GM18868 (cell line): ENCODE results near the gene CORO2A.
"Not testable (repeated sequence)": the region's sequence is repeated elsewhere in the genome, so short reads cannot be mapped to it uniquely, and the experiment has no call there.

Experiments
- ATAC-seq: cut with Tn5 transposase; IDR thresholded peaks from one replicate; pipeline ENCODE4 v1.9.1; 2021; ENCODE audit warnings: mild to moderate bottlenecking, moderate library complexity; ENCODE audit not compliant: unreplicated experiment

CORO2A gene

DNA sequence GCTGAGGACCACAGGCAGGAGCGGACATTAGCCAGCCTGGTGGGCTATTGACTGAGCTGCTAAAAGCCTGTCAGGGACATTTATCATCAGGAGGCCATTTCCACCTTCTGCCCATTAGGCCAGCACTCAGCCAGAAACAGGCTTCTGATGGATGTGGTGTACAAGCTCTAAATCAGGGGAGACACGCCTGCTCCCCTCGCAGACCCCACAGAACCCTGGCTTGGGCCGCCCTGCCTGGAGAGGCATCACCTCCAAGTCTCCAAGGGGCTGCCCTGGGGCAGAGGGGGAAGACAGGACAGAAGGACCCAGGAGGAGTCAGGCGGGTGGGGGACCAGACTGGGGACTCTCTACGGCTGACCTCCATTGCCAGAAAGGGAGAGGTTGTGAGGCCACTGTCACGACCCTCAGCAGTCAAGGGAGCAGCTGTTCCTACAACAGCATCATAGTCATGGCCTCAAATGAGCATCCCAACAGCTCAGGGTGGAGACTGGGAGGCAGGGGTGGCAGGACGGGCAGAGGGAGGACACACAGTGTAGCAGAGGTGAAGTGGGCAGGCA, 49.4 kb downstream of the CORO2A start:
- ATAC-seq: no peak

DNA sequence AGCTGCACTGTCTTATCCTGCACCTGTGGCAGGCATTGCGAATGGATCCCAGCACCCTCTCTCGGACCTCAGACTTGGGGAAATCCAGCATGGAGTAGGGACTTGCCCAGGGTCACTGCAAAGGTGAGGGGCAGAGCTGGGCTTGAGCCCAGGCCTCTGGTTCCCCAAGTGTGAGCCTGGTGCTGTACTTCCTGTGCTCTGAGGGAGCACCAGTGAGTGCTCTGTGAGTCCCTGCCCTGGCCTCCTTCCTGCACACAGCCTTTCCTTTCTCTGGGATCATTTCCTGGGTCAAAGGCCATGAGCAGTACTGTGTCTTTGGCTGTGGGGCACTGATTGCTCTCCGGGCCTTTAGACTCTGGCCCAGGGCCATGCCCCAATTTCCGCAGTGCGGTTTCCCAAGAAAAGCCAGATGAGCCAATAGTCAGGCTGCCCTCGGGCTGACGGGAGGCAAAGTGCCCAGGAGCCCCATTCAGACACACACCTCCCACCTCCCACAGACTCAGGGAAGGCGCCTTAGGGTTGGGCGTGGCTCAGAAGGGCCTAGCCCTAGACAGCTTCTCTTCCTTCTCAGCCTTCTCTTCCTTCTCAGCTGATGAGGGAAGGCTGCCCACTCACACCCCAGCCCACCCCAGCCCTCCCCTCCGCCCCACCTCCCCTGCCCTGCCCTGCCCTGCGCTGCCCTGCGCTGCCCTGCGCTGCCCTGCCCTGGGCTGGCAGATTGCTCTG, 50.1 kb downstream of the CORO2A start:
- no peak for ATAC-seq

DNA sequence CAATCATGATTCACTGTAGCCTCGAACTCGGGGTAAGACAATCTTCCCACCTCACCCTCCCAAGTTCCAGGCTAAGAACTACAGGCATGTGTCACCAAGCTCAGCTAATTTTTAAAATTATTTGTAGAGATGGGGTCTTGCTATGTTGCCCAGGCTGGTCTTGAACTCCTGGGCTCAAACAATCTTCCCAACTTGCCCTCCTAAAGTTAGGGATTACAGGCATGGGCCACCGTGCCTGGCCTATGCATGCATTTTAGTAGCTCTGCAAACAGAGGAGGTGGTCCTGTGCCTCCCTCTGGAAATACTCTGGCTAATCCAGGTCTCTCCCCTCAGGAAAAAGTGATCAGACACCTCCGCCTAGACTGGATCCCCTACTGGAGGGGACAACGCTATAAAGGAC, 51.9 kb downstream of the CORO2A start:
- no peak for ATAC-seq

DNA sequence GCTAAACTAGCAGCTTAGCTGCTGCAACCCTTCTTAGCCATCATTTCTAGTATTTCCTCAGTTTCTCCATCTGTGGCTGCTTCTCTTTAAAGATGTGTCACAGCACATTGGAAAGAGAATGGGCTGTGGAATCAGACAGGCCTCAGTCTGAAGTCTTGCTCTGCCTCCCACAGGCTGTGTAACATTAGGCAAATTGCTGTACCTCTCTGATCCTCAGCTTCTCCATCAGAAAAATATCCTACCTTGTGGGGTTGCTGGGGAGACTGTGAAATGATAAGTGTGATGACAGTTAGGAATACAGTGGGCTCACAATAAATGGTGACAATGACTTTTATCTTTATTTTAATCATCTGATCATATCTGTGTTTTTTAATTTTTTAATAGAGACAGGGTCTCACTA, 55.9 kb downstream of the CORO2A start:
- ATAC-seq: no peak

DNA sequence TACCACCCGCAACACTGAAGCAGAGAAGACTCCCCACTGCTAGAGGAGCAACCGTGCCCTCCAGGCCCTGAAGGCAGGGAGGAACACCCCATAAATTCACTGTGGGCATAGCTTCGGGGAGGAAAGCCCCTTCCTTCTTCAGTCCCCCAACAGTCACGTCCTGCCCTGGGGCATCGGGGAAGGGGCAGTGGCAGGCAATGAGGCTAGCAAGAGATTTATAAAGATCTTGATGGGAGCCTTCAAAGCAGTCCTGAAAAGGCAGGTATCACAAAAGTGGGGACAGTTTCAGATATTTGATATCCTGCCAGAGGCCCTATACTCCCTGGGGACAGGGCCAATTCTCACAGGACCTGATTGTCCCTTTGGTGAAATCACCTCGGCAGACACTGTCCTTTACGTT, 56.5 kb downstream of the CORO2A start:
- ATAC-seq: no peak

DNA sequence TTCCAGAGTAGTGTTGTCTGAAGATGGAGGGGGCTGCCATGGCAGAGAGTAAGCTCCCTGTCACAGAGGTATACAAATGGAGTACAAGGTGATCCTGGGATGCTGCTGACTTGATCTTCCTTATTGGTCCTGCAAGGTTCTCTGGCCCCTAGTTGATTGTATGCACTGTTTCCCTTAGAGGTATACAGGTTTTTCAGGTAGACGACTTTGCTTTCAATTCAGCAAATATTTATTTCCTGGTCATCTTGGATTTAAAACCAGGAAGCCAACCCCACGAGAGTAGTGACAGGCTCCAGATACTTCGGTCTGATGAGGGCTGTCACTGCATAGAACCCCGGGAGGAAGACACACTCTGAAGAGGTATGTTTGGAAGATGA, 56.9 kb downstream of the CORO2A start:
- ATAC-seq: no peak

DNA sequence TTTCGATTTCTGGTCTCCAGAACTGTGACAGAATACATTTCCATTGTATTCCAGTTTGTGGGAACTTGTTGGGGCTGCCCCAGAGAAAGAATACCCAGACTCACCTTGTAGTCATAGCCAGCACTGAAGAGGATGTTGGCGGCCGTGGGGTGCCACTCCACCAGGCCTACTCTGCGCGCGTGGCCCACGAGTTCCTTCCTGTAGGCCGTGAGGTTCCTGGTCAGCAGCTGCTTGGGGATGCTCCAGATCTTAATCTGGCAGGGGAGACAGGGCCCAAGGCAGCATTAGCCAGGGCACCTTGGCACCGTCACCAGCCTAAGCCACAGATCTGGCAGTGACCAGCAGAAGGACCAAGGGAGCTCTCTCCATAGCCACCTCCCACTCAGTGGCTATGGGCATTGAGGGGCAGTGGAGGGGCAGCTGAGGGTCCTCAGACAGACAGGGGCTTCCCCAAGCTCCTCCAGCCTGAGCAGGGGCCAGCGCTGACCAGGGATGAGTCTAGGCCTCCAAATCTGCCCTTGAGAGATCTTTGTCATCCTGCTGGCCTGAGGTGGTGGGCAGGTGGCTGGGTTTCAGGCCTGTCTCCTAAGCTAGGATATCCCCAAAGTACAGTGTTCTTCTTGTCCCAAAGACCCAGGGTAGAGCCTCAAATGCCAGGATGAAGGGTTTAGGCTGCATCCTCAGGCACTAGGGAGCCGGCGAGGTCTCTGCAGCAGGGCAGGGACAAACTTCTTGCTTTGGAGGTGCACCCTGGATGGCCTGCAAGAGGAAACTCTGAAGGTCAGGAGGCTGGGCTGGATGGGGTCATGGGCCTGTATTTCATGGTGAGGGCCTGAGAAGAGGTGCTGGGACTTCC, 57.5 kb downstream of the CORO2A start:
- no peak for ATAC-seq

DNA sequence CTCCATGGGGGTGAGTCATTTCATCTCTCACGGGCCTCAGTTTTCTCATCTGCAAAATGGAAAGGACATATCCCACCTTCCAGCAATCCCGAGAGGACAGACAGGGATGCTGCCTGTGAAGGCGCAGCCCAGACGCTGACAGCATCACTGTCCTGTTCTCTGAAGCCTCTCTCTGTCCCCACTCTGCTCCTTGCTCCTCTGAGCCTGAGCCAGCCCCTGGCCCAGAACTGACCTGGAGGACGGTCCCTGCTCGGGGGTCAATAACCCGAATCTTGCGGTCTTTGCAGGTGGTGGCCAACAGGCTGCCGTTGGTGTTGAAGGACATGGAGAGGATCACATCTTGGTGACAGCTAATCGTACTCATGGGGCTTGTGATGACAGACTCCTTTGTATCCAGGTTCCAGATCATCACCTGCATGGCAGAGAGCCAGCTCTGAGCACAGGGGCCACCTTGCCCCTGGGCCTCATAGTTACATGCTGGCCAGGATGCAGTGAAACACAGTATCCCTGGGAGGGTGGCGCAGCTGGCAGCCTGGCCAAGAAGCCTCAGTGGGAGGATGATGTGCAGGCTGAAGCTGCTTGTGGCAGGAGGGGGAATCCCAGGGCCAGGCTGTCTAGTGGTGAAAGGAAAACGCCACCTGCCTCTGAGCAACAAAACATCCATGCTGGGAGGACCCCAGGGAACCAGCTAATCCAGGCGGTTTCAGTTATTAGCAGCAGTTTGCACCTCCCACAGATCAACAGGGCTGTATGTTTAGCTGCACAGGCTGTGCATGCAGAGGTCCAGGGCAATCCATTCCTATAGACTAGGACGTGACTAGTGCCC, 59.4 kb downstream of the CORO2A start:
- no peak for ATAC-seq

DNA sequence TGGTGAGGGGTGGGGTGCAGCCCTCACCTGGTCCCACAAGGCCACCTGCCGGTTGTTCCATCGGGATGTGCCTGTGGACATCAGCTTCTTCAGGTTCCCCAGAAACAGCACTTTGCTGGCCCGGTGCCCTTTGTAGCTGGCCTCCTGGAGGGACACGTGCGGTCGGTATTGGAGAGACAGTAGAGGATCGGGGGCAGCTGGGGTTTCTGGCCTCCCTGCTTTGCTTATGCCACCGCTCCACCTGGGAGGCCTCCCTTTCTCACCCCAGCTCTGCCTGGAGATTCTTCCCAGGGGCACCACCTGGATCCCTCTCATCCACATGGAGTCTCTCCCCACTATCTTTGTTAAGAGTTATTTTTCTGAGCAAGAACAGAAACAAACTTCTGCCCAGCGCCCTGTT, 60.3 kb downstream of the CORO2A start:
- no peak for ATAC-seq

DNA sequence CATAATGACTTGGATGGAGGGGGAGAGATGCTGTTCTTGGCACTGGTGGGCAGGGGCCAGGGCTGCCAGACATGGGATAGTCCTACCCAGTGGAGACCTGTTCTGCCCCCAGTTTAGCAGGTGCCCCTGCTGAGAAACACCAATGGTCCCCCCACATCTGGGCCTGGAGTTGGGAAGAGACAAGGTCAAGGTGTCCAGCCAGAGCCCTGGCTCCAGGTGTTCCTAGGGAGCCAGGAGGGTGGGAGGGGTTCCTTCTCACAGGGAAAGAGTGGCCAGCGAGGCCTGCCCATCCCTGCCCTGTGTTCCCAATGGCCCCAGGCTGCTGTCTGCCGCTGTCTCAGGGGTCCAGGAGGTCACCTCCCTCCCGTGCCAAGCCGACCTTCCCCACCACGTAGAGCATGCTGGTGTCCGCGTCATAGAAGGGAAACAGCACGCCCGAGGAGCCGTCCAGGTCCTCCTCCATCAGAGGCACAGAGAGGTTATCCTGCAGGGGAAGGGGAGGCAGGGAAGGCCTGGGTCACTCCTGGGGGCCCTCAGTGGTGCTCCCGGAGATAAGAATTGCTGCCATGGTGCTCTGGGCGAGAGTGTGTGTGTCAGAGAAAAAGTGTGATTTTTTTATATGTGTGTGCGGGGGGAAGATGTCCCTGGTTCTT, 61.7 kb downstream of the CORO2A start:
- no peak for ATAC-seq

DNA sequence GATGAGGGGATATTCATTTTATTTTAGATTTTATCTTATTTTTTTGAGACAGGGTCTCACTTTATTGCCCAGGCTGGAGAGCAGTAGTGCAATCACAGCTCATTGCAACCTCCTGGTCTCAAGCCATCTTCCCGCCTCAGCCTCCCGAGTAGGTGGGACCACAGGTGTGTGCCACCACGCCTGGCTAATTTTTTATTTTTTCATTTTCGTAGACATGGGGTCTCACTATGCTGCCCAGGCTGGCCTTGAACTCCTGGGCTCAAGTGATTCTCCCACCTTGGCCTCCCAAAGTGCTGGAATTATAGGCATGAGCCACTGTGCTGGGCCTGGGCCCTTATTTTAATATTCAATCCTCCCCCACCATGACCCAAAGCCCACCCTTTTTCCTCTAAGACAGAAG, 62.4 kb downstream of the CORO2A start:
- ATAC-seq: not testable (repeated sequence)

DNA sequence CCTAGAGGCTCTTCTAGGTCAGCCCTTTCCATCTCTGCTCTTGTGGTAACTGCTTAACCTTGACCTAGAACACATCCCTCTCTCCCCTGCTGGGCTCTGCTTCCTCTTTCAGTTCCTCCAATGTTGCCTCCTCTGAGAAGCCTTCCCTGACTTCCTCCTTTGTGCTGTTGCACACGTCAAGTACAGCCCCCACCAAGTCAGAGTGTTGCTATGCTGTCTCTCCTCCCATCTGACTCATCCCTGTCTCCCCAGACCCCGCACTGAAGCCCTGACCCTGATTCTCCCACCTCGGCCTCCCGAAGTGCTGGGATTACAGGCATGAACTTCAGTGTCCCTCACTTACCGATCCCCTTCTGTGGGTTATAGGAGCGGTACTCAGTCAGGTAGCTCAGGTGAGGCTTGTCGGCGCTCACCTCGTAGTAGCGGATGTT, 63.0 kb downstream of the CORO2A start:
- peak; percentile 76 for ATAC-seq

DNA sequence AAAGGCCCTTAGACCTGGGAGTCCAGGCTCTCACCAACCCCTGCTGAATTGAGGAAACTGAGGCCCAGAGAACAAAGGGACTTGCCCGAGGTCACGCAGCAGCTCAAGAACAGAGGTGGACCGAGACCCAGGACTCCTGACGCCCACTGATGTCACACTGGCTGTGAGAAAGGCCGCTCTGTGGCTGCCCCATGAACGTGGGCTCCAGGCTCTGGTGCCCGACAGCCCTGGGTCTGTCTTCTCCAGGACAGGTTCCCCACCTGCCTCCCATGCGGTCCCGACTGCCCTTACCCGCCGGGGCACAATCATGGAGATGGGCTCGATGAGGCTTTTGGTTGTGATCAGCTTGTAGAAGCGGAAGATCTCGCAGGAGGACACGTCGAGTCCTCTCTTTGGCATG, 64.1 kb downstream of the CORO2A start:
- ATAC-seq: no peak

DNA sequence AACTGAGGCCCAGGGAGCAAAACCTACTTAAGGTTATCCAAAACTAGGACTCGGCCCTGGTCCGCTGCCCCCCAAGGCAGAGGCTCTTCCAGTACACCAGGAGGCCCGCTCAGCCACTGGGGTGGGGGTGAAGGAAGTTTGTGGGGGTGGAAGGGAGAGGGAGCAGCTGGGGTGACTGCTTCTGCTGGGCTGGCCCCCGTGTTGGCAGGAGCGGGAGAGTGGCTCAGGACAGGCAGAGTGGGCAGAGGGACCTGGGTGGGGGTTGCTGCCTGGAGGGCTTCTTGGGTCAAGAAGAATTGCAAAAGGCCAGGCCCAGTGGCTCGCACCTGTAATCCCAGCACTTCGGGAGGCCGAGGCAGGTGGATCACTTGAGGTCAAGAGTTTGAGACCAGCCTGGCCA, 65.2 kb downstream of the CORO2A start:
- ATAC-seq: no peak

DNA sequence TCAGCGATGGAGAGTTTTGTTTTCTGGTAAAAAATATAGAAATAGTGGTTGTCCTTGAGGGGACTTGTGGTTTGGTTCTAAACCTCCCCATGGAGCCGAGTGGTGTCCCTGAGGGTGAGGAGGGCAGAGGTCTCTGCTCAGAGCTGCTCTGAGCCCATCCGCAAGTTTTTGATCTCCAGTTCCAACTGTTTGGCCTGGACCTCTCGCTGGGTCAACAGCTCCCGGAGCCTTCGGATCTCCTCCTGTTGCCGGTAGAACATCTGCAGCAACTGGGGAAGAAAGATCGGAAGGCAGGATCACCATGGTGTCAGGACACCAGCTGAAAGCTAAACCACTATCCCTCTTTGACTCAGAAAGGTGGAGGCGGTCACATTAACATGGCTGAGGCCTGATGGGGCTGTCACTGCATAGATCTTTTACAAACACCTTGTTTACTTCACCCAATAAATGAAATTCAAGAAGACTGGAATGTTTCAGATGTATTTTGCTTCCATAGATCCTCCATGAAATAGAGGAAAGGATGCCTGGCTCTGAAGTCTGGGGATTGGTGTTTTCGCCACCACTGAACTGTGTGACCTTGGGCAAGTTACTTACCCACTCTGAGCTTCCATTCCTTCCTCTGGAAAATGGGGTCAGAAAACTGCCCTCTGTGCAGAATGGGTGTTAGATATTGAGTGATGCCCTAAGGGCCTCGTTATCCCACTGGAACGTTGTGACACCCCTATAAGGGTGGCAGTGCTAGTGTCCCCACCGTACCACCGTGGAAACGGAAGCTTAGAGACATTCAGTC, 67.6 kb downstream of the CORO2A start:
- ATAC-seq: no peak

DNA sequence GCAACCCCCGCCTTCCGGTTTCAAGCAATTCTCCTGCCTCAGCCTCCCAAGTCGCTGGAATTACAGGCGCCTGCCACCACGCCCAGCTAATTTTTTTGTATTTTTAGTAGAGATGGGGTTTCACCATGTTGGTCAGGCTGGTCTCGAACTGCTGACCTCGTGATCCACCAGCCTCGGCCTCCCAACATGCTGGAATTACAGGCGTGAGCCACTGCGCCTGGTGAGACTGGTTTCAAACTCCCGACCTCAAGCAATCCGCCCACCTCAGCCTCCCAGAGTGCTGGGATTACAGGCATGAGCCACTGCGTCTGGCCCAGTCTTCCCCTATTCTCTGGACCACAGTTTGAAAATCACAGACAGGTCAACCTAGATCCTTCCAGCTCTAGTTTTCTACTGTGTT, 68.3 kb downstream of the CORO2A start:
- not testable (repeated sequence) for ATAC-seq

DNA sequence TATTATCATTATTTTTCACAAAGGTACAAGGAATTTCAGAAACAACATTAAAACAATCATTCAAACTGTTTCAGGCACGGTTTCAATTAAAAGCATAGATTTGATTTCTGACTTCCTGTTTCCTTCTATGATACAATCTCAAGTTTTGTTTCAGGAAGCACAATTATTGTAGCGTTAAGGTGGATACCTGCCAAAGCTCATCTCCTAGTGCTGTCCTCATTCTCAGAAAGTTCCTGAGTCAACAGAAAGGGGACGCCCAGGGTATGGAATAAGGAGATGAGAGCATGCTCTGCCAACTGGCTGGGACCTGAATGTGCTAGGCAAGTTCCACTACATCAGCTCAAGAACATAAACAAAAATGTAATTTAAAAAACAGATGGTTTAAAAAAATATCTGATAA, 71.4 kb downstream of the CORO2A start:
- ATAC-seq: no peak

DNA sequence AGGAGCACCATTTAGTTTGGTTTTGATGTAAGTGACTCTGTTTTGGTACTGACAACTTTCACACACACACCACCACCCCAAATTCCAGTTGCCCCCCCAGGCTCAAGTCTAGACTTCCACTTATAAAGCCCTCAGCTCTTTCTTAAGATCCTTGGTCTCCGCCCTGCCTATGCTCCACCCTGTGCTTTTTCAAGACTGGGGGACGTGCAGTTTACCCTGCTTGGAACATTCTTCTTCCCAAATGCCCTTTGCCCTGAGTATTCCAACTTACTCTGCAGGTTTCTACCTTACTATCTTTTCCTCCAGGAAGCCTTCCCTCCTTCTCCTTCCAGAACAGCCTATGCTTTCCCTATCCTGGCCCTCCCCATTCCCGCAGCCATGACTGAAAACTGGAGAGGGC, 72.0 kb downstream of the CORO2A start:
- ATAC-seq: no peak

DNA sequence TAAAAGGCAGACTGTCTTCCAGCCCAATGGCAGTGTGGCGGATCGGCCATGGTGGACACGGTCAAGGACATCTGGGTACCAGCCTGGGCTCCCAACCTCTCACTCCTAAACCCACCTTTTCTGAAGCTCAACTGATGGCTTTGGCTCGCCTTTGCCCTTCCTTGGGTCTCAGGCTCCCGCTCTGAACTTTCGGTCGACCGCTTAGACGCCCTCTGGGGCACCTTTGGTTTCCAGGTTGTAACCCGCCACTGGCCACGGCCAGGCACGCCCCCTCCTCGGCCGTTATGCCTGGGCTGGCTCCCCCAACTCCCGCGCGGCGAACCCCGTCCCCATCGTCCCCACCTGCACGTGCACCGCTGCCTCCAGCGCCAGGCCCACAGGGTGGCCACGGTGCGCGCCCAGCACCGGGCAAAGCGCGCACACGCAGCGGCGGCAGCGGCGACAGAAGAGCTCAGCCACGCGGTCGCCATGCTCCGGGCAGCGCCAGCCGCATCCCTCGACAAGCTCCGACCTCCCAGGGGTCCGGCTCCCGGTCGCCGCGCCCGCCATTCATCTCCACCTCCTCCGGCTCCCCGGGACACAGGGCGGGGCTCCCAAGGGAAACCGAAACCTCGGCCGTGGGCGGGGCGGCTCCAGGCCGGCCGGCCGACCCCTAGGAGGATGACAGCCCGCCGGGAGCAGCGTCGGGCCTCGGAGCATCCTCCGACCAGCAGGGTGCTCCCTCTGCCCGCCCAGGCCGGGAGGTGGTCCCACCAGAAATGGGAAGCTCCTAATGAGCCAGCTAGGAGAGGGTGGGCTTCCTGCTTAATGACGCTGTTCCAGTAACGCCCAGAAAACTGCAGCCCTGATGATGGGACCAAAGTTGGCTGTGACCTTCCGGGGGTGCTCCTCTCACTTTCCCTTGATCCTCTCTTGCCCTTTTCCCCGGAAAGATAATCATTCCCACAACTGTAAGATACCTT, 73.5 kb downstream of the CORO2A start, which contains the start of gene TRIM14:
TRIM14 (minus strand) TSS at position 583 of the 962 bp plus-strand sequence; CDS start at position 549, 34 bp downstream.
- ATAC-seq: peak; percentile 59
